ENCODE data around the gene PCDH20. TPM values are rescaled to one million over a fixed set of nuclear protein-coding genes. Genes with fewer than 3 reads are reported as not detected.

PCDH20 gene
- total RNA-seq, 1 donor from 2014 or later: 0.70 TPM

DNA sequence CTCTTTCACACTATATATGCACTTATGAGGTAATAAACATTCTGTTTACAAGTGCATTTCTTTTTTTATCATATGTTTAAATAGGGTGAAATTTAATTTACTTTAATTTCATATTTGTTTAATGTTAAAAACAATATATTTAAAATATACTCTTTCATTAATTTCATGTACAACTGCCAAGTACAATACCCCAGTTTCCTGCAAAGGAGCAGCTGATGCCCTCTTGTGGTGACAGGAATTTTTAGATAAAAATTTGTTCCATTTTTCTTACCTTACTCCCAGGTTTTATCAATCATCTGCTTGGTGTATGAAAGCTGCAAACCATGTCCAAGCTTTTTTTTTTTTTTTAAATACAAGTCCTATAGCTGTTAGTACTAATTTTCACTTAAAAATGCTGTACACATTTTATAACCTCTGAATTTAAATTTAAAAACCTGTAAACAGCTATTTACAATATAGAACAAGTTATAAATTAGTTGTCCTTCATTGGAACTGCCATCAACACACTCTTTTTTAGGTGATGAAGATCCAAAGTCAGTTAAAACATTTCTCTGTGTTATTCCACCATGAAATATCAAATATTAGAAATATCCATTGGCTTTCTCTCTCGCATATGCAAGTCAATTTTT is 4.9 kb downstream of the PCDH20 start:
- peak; percentile 68 for TF ChIP-seq CTCF (IDR thresholded peaks at IDR 0.05)
- H3K27me3 Mint-ChIP-seq (ENCODE audit: unreplicated experiment): peaks cover 62% of the 10 kb centered on the region
- no peak overlapping the region for H3K27ac Mint-ChIP-seq (ENCODE audit: unreplicated experiment)
- H3K4me1 Mint-ChIP-seq (ENCODE audit: unreplicated experiment): peaks cover 31% of the 10 kb centered on the region
- no peaks in the 10 kb centered on the region for H3K9me3 Mint-ChIP-seq (ENCODE audit: unreplicated experiment)
- no peak overlapping the region for H3K4me3 Mint-ChIP-seq (ENCODE audit: unreplicated experiment)
- no peak for DNase-seq (ENCODE audit: extremely low spot score, unreplicated experiment)
- no peaks in the 10 kb centered on the region for H3K36me3 Mint-ChIP-seq (ENCODE audit: unreplicated experiment)

- no peak overlapping the region for H3K4me3 Mint-ChIP-seq (ENCODE audit: unreplicated experiment)
- no peak for DNase-seq (ENCODE audit: extremely low spot score, unreplicated experiment)
- H3K36me3 Mint-ChIP-seq (ENCODE audit: unreplicated experiment): no peaks in the 10 kb centered on the region
- TF ChIP-seq CTCF (IDR thresholded peaks at IDR 0.05): no peak
- H3K9me3 Mint-ChIP-seq (ENCODE audit: unreplicated experiment): no peaks in the 10 kb centered on the region
- peaks cover 26% of the 10 kb centered on the region for H3K4me1 Mint-ChIP-seq (ENCODE audit: unreplicated experiment)
- peaks cover 60% of the 10 kb centered on the region for H3K27me3 Mint-ChIP-seq (ENCODE audit: unreplicated experiment)
- H3K27ac Mint-ChIP-seq (ENCODE audit: unreplicated experiment): no peak overlapping the region
Observed at GRCh38 chr13:61410266-61410665, 5.4 kb downstream of the PCDH20 start.

DNA sequence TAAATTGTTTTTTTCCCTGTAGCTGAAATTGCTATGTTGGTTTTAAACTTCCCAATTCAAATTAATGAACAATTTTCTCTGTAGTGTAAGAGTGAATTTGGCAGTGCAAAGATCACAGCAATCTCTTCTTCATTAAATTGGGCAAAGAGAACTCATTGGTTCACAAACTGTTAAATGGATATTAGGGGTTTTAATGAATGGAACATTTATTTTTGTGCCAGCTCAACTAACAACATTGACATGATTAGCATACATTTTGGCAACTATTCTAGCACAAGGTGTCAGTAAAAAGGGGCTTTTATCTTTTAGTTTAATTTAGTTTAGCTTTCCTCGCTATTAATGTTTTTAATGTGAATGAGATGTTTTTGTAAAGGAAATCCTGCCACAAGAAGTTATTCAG is 7.1 kb downstream of the PCDH20 start:
- DNase-seq (ENCODE audit: extremely low spot score, unreplicated experiment): no peak
- TF ChIP-seq CTCF (IDR thresholded peaks at IDR 0.05): no peak
- Mint-ChIP-seq H3K27me3 (ENCODE audit: unreplicated experiment) (peaks cover 54% of the 10 kb centered on the region), H3K9me3 (ENCODE audit: unreplicated experiment) (no peaks in the 10 kb centered on the region), H3K4me3 (ENCODE audit: unreplicated experiment) (no peak overlapping the region), H3K36me3 (ENCODE audit: unreplicated experiment) (no peaks in the 10 kb centered on the region), H3K4me1 (ENCODE audit: unreplicated experiment) (peaks cover 10% of the 10 kb centered on the region), H3K27ac (ENCODE audit: unreplicated experiment) (no peak overlapping the region)

DNA sequence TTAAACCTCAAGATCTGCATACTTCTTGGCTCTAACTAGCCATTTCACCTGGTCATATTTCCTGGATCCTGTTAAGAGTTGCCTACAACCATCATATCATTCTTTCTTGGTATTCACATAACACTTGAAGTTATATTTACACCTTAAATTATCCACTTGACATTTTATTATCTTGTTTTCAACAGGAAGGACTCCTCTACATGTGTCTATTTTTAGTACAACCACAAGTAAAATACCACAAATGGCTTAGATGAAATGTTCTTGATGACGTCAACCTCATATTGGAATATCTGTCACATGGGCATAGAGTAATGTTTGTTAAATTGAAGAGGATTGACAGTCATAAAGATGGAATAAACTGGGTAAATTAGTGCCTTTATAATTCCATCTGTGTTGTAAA is 9.4 kb downstream of the PCDH20 start:
- Mint-ChIP-seq H3K27ac (ENCODE audit: unreplicated experiment) (no peak overlapping the region), H3K27me3 (ENCODE audit: unreplicated experiment) (peaks cover 44% of the 10 kb centered on the region), H3K36me3 (ENCODE audit: unreplicated experiment) (no peaks in the 10 kb centered on the region), H3K4me1 (ENCODE audit: unreplicated experiment) (peaks cover 5% of the 10 kb centered on the region), H3K4me3 (ENCODE audit: unreplicated experiment) (no peak overlapping the region), H3K9me3 (ENCODE audit: unreplicated experiment) (no peaks in the 10 kb centered on the region)
- DNase-seq (ENCODE audit: extremely low spot score, unreplicated experiment): no peak
- TF ChIP-seq CTCF (IDR thresholded peaks at IDR 0.05): no peak

- DNase-seq (ENCODE audit: extremely low spot score, unreplicated experiment): no peak
- peaks cover 27% of the 10 kb centered on the region for H3K27me3 Mint-ChIP-seq (ENCODE audit: unreplicated experiment)
- no peak for TF ChIP-seq CTCF (IDR thresholded peaks at IDR 0.05)
- H3K4me3 Mint-ChIP-seq (ENCODE audit: unreplicated experiment): no peak overlapping the region
- H3K36me3 Mint-ChIP-seq (ENCODE audit: unreplicated experiment): no peaks in the 10 kb centered on the region
- H3K9me3 Mint-ChIP-seq (ENCODE audit: unreplicated experiment): no peaks in the 10 kb centered on the region
- no peaks in the 10 kb centered on the region for H3K4me1 Mint-ChIP-seq (ENCODE audit: unreplicated experiment)
- no peak overlapping the region for H3K27ac Mint-ChIP-seq (ENCODE audit: unreplicated experiment)
Observed at GRCh38 chr13:61396121-61396520, 19.5 kb downstream of the PCDH20 start.

Measured in osteocyte (in vitro differentiated cells).